Stimulated activated naive CD8-positive, alpha-beta T cell treated with anti-CD3 and anti-CD28 coated beads, Interleukin-15, Interleukin-2, amounts not matched to agents 100 U/mL and 50 U/mL, for 24 hours (primary cell): Measurements from ENCODE around the gene FOXN4.
"Not testable (repeated sequence)": the region's sequence is repeated elsewhere in the genome, so short reads cannot be mapped to it uniquely, and the experiment has no call there.

ENCODE experiments used
- ATAC-seq: fragments of 150-1000 bp; cut with Tn5 transposase; one replicate; pipeline ENCODE4 v1.10.0; 2021
- DNase-seq: peaks from one replicate; pipeline ENCODE4 v3.0.0; 2021

The FOXN4 gene, protein sequence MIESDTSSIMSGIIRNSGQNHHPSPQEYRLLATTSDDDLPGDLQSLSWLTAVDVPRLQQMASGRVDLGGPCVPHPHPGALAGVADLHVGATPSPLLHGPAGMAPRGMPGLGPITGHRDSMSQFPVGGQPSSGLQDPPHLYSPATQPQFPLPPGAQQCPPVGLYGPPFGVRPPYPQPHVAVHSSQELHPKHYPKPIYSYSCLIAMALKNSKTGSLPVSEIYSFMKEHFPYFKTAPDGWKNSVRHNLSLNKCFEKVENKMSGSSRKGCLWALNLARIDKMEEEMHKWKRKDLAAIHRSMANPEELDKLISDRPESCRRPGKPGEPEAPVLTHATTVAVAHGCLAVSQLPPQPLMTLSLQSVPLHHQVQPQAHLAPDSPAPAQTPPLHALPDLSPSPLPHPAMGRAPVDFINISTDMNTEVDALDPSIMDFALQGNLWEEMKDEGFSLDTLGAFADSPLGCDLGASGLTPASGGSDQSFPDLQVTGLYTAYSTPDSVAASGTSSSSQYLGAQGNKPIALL

DNA sequence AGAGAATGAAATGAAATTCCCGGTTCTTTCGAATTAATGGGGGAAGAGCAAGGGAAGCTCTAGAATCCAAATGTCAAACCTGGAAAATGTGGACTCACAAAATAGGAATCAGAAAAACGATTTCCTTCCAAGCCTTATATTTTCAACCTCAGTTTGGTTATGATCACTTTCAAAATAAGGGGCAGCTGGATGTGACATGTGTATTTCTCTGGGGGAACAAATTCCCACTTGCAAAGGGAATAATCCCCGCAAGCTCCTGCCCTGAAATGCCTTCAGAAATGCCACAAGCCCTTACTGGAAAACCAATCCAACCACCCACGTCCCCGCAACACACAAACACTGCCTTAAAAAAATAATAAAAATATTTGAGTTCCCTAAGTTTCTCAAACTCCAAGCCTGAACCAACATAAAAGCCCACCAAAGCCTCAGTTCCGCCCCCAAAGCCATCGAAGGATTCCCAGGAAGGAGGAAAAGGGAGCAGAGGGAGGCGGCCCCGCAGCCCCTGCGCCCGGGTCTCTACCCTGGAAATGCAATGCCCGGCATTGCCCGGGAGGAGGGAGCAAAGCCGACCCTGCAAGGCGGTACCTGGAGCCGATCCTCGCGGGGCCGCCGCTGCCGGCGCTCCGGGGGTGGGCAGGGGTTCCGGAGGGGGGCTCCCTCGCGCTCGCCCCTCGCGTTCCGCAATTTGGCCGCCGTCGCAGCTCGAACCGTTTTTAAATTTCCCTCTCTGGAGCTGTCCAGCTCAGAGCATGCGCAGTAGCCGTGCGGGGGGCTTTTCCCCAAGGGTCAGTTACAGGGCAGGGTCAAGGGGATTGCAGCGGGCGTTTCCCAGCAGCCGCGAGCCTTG, at the start of gene FOXN4:
Gene FOXN4 (minus strand): TSS at position 751 of the 847 bp plus-strand sequence. CDS start 963 bp downstream, outside the sequence.
- DNase-seq = no peak
- no peak for ATAC-seq

DNA sequence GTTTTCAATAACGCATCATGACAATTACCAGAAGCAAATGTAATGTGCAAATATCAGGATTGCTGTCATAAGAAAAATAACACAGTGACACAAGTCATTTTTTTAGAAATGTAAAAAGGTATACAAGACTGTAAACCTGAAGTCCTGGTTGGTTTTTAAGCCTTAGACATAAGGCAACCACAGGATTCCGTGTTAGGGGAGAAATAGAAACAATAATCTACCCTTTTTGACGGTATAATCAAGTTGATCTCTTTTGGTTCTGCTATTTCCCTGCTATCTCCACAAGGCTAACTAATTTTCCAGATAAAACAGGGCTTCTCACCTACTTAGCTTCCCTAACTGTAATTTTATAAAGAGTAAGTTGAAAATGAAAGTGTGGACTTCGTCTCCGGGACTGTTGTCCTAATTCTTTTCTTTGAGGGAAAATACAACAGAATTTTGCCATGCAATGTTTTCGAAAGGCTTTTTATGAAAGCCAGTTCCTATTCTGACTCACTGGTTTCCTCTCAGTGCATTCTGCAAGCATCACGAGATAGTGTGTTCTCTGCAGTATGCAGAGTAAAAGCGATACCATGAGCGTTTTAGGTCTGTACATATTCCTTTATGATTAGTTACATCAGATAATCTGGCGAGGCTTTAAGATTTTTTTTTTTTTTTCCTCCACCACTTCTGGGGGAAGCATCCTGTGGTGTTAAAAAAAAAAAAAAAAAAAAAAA, 49.2 kb upstream of the FOXN4 start:
- DNase-seq (no peak), ATAC-seq (peak; percentile 95)

DNA sequence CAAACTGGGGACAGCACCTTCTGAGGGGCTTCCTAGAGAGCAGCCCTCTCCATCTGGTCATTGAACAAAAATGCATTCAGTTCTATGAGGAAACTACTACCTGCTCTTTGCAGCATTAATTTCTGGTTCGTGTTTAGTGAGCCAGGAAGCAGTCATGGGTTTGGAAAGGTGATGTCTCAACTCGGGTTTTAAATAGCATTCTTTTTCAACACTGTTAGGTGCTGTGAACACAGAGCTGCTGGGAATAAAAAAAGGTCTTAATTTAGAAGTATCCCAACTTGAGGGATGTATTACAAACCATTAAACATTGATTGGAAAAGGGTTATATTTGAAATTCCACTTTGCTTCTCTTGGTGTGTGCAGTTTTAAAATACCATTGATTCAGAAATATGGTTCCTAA, 47.9 kb upstream of the FOXN4 start:
- DNase-seq (no peak), ATAC-seq (no peak)

DNA sequence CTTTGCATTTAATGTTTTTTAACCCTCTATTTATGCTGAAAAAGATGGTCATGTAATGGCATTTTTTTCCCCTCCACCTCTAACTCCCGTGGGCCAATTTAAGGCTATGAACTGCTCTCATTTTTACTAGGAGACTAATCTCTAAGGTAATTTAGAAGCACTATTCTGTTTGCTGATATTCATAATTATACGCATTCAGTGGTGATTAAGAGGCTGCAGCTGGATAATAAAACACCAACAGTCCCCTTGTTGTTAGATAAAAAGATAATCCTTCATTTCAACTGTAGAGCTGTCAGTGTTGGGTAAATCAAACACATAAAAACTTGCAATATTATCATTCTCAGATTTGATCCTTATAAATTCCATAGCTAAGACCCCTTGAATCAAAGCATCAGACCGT, 47.5 kb upstream of the FOXN4 start:
- DNase-seq (no peak), ATAC-seq (no peak)

DNA sequence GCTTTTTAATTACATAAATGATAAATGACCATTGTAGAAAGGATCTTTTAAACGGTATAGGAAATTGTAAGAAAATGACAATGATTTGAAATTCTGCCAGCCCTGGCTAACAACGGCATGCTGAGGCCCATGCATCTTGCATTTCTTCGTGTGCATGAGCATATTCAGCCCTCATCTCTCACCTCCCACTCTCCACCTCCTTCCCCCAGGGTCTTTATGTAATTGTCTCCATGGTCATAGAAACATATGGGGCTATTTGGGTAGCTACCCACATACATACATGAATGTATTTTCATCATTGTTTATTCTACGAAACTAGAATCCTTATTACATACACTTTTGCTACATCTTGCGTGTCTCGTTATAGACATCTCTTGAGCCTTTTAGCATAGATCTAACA, 43.1 kb upstream of the FOXN4 start:
- DNase-seq (no peak), ATAC-seq (no peak)

DNA sequence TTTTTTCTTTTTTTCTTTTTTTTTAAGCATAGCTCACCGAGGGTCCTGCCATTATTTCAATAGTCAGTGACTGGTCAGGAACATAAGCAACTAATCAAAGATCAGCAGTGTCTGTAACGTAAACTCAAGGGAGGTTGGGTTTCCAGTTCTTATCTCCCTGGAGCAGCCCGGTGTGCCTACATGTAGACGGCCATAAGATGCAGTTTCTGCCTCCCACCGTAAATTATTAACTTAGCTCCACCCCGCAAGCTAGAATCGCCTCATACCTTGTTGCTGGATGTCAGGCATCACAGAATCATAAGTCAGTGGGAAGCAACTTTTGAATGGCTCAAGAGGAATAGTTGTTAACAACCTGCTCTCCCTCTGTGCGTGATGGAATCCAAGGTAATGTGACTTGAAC, 38.5 kb upstream of the FOXN4 start, which contains the start of gene MYO1H:
Gene MYO1H (plus strand): TSS at position 312 of the 400 bp plus-strand sequence. CDS start 61 bp downstream, at position 373.
- ATAC-seq = no peak

DNA sequence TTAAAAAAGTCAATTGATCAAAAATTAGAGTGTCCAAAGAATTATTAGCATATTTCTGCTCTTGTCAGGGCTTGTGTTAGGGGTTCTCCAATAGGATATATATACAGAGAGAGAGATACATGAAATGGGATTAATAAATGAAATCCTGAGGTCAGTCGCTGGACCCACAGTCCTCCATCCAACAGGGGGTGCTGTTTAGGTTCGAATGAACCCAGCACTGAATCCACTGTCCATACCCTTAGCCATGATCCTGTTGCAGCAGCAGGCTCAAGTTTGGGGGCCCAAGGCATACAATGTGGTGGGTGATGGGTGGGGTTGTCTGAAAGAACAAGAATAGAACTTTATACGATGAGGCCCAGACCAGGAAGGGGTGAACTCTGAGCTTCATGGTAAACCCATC, 37.8 kb upstream of the FOXN4 start:
- peak; percentile 11 for DNase-seq
- no peak for ATAC-seq

More for the DNA sequence above, 38.5 kb upstream of the FOXN4 start, which contains the start of gene MYO1H:
- DNase-seq = no peak

DNA sequence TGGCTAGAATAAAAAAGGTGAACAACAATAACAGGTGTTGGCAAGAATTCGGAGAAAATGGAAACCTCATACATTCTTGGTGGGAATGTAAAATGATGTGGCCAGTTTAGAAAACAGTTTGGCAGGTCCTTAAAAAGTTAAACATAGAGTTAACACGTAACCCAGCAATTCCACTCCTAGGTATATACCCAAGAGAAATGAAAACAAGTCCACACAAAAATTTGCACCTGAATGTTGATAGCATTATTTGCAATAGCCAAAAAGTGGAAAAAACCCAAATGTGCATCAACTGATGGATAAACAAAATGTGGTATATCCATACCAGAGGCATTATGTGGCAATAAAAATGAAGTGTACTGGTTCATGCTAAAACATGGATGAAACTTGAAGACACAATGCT, 36.3 kb upstream of the FOXN4 start:
- ATAC-seq = no peak
- DNase-seq = no peak

DNA sequence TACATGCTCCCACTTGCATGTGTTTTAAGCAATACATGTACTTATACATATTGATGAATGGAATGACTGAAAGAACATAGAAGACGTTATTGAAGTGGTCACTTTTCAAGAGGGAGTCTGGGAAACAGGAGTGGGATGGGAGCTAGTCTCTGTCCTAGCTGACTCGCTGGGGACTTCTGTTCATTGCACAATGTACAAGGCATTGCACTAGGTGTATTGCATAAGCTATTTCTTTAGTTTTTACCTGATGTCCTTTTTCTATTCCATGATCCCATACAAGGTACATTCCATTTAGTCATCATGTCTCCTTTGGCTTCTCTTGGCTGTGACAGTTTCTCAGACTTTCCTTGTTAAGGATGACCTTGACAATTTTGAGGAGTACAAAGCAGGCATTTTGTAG, 34.6 kb upstream of the FOXN4 start:
- ATAC-seq = no peak
- no peak for DNase-seq

DNA sequence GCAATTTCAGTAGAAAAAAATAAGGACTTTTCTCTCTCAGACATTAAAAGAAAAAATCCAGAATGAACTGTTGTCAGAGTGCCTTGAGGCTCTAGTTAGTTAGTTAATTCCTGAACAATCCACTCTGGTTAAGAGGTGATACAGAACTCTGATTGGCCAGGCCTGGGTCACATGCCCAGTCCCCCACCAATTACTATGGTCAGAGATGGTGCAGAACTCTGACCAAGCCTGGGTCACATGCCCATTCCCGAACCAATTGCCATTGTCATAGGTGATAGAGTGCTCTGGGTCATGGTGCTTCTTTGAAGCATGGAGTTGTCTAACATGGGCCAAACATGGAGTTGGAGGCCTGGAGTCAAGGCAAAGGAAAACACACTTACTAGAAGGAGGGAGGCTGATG, 27.5 kb upstream of the FOXN4 start:
- ATAC-seq (no peak), DNase-seq (no peak)

DNA sequence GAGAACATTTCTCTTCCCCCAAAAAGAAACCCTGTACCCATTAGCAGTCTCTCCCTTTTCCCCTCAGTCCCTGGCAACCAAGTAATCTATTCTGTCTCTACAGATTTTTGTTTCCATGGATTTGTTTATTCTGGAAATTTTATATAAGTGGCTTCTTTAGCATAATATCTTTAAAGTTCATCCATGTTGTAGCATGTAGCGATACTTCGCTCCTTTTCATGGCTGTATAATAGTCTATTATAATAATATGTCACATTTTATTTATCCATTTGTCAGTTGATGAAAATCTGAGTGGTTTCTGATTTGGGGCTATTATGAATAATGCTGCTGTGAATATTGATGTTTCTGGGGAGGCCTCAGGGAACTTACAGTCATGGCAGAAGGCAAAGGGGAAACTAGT, 25.8 kb upstream of the FOXN4 start:
- no peak for ATAC-seq

DNA sequence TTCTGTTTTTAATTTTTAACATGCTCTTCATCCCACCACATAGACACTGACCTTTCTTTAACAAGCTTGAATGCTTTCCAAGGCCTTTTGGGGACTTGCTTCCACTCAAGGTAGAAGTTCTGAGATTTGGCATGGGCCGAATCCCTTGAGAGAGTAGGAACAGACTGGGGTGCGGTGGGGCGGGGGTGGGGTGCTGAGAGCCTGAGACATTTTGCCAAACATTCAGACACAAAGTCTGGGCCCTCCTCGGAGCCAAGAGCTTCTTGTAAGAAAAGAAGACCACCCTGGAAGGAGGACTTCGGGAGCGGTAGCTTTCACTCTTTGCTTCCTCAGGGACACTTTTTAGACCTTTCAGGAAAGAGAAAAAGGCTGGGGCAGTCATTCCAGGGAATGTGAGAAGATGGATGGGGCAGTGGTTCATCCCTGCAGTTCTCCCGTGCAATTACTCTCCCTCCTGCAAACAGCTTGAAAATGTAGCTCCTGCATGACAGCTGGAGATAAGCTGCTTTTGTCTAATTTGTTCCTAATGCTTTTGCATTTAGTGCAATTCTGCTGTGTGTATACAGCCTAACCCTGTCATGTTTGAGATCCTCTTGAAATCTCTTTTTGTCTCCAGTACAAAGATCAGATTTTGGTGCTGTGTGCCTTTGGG, 22.3 kb upstream of the FOXN4 start:
- ATAC-seq = no peak
- no peak for DNase-seq

More for the DNA sequence above, 25.8 kb upstream of the FOXN4 start:
- DNase-seq = no peak

DNA sequence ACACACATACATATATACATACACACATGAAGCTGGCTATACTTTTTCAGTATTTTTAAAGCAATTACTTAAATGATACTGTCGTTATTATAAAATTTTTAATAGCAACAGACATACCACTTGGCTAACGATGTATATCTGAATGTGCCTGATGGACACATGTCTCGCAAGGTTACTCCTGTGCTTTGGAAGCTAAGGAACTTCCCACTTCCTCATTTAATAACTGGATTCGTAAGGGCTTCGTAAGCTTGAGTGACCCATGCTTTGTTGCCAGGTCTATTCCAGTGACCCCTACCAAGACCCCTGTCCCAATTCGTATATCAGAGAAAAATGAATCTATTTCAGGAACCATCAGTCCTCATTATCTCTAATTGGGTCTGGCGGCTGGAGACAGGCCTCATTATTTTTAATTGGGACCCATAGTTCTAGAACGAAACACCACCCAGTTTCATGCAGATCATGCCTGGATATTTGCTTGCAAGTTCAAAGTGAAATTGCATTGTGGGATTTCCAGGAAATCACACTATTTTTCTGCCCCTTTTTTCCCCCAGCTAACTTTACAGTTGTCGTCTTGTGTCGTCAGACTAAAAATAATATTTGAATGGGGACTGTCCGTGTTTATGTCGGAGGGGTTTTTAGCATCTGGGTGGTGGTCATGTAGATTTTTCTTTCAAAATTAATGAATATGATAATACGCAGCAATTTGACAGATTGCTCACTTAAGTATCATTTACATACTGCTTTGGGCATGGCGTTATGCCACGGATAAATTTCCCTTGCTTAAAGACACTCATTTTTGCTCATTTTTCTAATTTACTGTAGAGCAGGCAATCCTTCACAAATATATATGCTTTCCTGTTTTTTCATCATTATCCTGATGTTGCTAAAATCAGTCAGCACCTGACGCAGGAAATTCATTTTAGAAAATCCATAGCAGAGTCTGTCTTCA, 21.5 kb upstream of the FOXN4 start:
- DNase-seq (no peak), ATAC-seq (no peak)

DNA sequence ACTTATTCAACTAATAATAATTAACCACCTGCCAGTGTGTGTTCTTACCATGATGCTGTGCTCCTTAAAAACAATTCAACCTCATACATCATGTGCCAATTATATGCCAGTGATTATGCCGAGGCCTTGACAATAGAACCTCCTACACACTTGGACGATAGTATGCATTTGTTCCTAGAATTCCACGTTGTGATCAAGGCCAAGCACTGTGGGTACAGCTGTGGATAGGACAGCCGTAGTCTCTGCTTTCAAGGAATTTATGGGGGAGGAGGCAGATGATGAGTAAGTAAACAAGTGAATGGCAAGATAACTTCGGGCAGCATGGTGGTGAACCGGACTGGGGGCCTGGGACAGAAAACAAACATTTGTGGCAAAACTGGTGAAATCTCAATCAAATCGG, 20.6 kb upstream of the FOXN4 start:
- ATAC-seq = no peak
- no peak for DNase-seq

DNA sequence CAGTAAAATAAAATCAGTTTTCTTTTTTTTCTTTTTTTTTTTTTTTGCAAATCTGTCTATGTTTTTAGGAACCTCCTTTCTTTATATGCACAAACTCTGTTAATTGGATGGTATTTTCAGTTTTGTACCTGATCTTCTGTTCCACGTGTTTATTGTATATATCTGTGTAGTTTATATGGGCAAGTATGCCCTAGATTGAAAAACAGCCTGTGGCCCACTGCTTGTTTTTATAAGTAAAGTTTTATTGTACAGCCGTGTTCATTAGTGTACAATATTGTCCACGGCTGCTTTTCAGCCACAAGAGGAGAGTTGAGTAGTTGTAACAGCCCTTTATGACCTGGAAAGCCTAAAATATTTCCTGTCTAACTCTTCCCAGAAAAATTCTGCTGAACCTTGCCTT, 19.9 kb upstream of the FOXN4 start:
- DNase-seq = no peak
- ATAC-seq = no peak

DNA sequence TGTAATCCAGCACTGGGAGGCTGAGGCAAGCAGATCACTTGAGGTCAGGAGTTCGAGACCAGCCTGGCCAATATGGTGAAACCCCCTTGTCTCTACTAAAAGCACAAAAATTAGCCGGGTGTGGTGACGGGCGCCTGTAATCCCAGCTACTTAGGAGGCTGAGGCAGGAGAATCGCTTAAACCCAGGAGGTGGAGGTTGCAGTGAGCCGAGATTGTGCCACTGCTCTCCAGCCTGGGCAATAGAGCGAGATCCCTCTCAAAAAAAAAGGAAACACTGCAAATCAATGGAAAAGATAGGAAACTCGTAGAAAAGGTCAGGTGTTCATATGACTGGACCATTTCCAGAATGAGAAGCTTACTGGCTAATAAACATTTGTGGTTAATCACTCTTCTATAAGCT, 12.2 kb upstream of the FOXN4 start:
- not testable (repeated sequence) for DNase-seq, ATAC-seq

DNA sequence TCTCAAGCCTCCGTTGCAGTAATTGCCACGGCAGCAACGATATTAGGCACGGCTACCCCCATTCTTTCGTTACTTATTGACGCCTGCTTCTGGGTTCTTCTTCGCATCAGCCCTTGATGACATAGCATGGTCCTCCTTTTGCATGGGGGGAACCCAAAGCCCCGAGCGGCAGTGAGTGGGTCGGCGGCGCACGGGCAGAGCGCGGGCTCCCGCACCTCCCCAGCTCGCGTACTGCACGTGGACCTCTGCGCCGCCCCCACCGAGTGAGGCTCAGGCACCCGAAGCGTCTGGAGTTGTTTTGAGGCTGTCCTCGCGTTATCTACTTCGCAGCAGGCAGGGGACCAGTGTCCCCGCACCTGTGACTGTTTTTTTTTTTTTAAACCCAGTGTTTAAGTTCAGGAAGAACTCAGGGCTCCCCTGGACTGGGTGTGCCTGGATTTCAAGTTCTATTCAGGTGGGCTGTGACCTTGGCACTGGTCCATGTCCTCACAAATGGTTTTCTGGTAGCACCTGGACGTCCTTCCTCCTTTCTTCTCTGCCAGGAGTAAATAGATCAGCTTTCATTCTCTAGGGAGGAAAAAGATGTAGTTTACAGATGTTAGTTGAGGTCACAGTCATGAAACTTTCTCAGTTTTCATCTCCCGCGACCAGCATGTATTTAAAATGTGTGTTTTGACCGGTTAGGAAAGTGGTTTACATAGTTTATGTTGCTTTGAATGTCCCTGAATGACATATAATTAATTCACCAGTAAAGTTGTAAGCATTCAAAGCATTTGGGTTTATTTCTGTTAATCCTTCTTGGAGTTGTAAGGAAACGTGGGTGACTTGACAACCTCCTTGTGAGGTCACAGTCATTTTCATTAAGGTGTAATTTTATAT, 1.4 kb upstream of the FOXN4 start:
- peak; percentile 26 for DNase-seq
- peak; percentile 22 for ATAC-seq

DNA sequence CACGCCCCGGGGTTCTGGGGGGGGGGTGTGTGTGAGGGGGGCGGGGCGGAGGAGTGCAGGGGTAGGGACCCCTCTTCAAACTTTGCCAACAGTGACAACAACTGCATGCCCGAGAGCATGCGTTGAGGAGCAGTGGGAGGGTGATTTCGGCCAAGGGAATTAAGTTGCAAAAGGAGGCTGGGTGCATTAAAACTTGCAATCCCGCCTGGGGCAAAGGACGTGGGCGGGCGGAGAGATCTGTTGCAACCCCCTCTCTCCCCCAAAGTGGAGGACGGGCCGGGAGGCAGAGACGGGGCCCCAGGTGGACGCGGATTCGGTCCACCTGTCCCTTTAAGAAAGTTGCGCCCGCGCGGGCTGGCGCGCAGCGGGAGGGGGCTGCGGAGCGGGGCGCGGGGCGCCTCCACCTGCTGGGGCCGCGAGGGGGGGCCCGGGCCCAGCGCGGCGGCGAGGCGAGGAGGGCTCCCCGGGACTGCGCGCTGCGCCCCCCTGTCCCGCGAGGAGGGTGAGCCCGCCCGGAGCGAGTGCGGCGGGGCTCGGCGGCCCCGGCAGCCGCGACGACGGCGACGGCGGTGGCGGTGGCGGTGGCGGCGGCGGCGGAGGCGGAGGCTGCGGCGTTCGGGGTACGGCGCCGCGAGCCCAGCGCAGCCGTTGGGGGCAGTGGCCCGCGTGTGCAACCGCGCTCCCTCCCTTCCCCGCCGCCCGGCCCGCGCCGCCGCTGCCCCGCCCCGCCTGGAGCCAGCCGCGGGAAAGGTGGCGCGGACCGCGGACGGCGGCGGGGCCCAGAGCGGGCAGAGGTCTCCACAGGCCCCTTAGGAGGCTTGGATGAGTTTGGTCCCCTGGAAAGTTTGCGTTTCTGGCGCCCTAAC, 530 bp upstream of the FOXN4 start:
- peak; percentile 19 for ATAC-seq
- DNase-seq = peak; percentile 9

DNA sequence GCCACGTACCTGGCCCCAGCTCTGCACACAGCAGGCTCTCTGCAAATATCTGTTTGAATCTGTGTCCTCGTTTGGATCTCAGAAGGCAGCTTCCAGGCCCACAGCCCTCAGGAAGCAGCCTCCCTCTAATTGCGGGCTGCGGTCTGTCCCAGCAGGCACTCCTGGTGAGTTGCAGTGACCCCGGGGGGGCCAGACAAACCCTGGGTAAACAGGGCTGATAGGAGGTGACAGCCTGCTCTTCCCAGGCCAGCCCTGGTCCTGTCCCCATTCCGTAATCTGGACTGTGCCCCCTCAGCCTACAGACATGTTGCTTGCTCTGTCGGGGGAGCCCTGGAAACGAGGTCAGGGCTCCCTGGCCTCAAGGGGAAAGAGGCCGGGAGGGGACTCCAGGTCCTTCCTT, 2.0 kb downstream of the FOXN4 start:
- no peak for DNase-seq
- no peak for ATAC-seq
